ENCODE measurements around the gene HASPIN.

Gene HASPIN

DNA sequence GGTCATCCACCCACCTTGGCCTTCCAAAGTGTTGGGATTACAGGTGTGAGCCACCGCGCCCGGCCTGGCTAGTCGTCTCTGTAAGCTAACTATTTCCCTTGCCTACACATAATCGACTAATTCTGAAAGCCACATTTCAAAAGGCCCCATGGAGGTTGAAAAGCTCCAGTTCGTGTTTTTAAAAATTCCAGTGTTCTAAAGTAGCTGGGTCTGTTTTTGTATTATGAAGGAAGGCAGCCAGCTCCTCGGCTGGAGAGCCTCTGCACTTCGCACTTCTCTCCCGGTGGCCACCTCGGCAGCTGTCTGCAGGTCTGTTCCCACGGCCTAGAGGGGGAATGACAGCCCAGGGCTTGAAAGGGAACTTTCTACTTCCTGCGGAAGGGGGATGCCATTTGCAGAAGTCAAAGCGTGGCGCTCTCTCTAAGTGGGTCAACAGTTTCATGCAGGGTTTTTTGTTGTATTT lies 16.9 kb downstream of the HASPIN start:
- no peaks in the 10 kb centered on the region for H3K4me1 ChIP-seq (ENCODE audit: control insufficient read depth in 1 of 2, insufficient read depth in 2 of 2, low read length in 2 of 2)
- no peak overlapping the region for H4K91ac ChIP-seq (ENCODE audit: low read depth, low read length)
- H3K36me3 ChIP-seq (ENCODE audit: control insufficient read depth in 1 of 2, insufficient read depth in 2 of 2, low read length in 2 of 2): no peaks in the 10 kb centered on the region
- no peaks in the 10 kb centered on the region for H3K9me3 ChIP-seq (ENCODE audit: insufficient read depth, low read depth, low read length)
- H3K4me3 ChIP-seq (ENCODE audit: low read depth, low read length): no peak overlapping the region
- H3K9ac ChIP-seq (ENCODE audit: low read length): no peak overlapping the region
- H3K27ac ChIP-seq (ENCODE audit: low read depth, low read length): no peak overlapping the region
- WGBS (ENCODE audit: extremely low coverage, insufficient coverage, insufficient read length): no CpG with 5 or more reads among the region's 14 CpGs
- H4K8ac ChIP-seq (ENCODE audit: low read depth, low read length): no peak overlapping the region
- no peak overlapping the region for H3K18ac ChIP-seq (ENCODE audit: low read length)
- no peak overlapping the region for H2AK5ac ChIP-seq (ENCODE audit: low read length)
- no peak overlapping the region for H2AFZ ChIP-seq (ENCODE audit: insufficient read depth, low read length, poor library complexity)
- no peak overlapping the region for H4K12ac ChIP-seq (ENCODE audit: low read depth, low read length)
- H3K14ac ChIP-seq (ENCODE audit: low read length): no peak overlapping the region
- H3K79me2 ChIP-seq (ENCODE audit: control insufficient read depth, insufficient read depth, low read length, poor library complexity): no peaks in the 10 kb centered on the region
- no peak overlapping the region for H3K4ac ChIP-seq (ENCODE audit: low read depth, low read length)
- no peaks in the 10 kb centered on the region for H3K27me3 ChIP-seq (ENCODE audit: insufficient read depth, low read length)
- H2BK120ac ChIP-seq (ENCODE audit: insufficient read depth, low read length, poor library complexity): no peak overlapping the region
- H3K23ac ChIP-seq (ENCODE audit: low read length): no peak overlapping the region
- no peaks in the 10 kb centered on the region for H3K79me1 ChIP-seq (ENCODE audit: low read length)
- H3K4me2 ChIP-seq (ENCODE audit: low read length): no peak overlapping the region
- no peak overlapping the region for H2BK5ac ChIP-seq (ENCODE audit: low read depth, low read length, poor library complexity)
- no peak overlapping the region for H2BK12ac ChIP-seq (ENCODE audit: low read length)
- DNase-seq: no peak

GRCh38 chr17:3744014-3744413 lies 20.3 kb downstream of the HASPIN start:
- no CpG with 5 or more reads among the region's 3 CpGs for WGBS (ENCODE audit: extremely low coverage, insufficient coverage, insufficient read length)

GRCh38 chr17:3745071-3745470 lies 21.4 kb downstream of the HASPIN start:
- H2BK5ac ChIP-seq (ENCODE audit: low read depth, low read length, poor library complexity): no peak overlapping the region

More at GRCh38 chr17:3744014-3744413, 20.3 kb downstream of the HASPIN start:
- H3K36me3 ChIP-seq (ENCODE audit: control insufficient read depth in 1 of 2, insufficient read depth in 2 of 2, low read length in 2 of 2): no peaks in the 10 kb centered on the region
- H2BK120ac ChIP-seq (ENCODE audit: insufficient read depth, low read length, poor library complexity): no peak overlapping the region
- H3K4me3 ChIP-seq (ENCODE audit: low read depth, low read length): no peak overlapping the region
- no peak overlapping the region for H3K23ac ChIP-seq (ENCODE audit: low read length)
- no peak overlapping the region for H2BK5ac ChIP-seq (ENCODE audit: low read depth, low read length, poor library complexity)
- H3K9ac ChIP-seq (ENCODE audit: low read length): no peak overlapping the region
- H3K79me1 ChIP-seq (ENCODE audit: low read length): no peaks in the 10 kb centered on the region
- H3K18ac ChIP-seq (ENCODE audit: low read length): no peak overlapping the region
- no peaks in the 10 kb centered on the region for H3K4me1 ChIP-seq (ENCODE audit: control insufficient read depth in 1 of 2, insufficient read depth in 2 of 2, low read length in 2 of 2)
- H3K9me3 ChIP-seq (ENCODE audit: insufficient read depth, low read depth, low read length): no peaks in the 10 kb centered on the region
- H3K4ac ChIP-seq (ENCODE audit: low read depth, low read length): no peak overlapping the region
- no peak overlapping the region for H4K91ac ChIP-seq (ENCODE audit: low read depth, low read length)
- H3K27ac ChIP-seq (ENCODE audit: low read depth, low read length): no peak overlapping the region
- no peak overlapping the region for H3K4me2 ChIP-seq (ENCODE audit: low read length)
- no peak overlapping the region for H2AK5ac ChIP-seq (ENCODE audit: low read length)
- no peak overlapping the region for H2BK12ac ChIP-seq (ENCODE audit: low read length)
- no peaks in the 10 kb centered on the region for H3K27me3 ChIP-seq (ENCODE audit: insufficient read depth, low read length)
- H4K8ac ChIP-seq (ENCODE audit: low read depth, low read length): no peak overlapping the region
- no peak overlapping the region for H3K14ac ChIP-seq (ENCODE audit: low read length)
- no peak overlapping the region for H4K12ac ChIP-seq (ENCODE audit: low read depth, low read length)
- H2AFZ ChIP-seq (ENCODE audit: insufficient read depth, low read length, poor library complexity): no peak overlapping the region
- DNase-seq: no peak
- H3K79me2 ChIP-seq (ENCODE audit: control insufficient read depth, insufficient read depth, low read length, poor library complexity): no peaks in the 10 kb centered on the region

DNA sequence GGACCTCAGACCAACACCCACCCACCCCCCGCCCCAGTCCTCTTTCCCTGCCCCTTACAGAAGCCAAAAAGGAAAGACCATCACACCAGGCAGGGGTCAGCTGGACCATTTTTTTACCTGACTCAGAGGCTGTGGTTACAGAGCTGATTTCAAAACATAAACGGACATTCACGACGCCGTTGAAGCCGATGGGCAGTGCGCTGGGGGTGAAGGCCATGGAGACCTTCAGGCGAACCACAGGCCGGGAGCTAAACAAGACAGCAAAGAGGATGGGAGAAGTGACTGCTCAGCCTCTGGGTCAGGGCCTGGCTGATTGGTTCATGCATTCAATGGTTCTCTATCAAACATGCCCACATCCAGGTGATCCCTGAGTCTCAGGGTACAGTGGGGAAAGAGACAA lies 24.1 kb downstream of the HASPIN start:
- Histone ChIP-seq H3K4me1 (ENCODE audit: control insufficient read depth in 1 of 2, insufficient read depth in 2 of 2, low read length in 2 of 2) (no peaks in the 10 kb centered on the region), H4K12ac (ENCODE audit: low read depth, low read length) (no peak overlapping the region), H3K4ac (ENCODE audit: low read depth, low read length) (no peak overlapping the region), H3K27ac (ENCODE audit: low read depth, low read length) (no peak overlapping the region), H2BK120ac (ENCODE audit: insufficient read depth, low read length, poor library complexity) (no peak overlapping the region), H2AK5ac (ENCODE audit: low read length) (no peak overlapping the region), H3K4me3 (ENCODE audit: low read depth, low read length) (no peak overlapping the region), H4K91ac (ENCODE audit: low read depth, low read length) (no peak overlapping the region), H2BK5ac (ENCODE audit: low read depth, low read length, poor library complexity) (no peak overlapping the region), H3K23ac (ENCODE audit: low read length) (no peak overlapping the region), H3K9me3 (ENCODE audit: insufficient read depth, low read depth, low read length) (peaks cover 1% of the 10 kb centered on the region), H3K27me3 (ENCODE audit: insufficient read depth, low read length) (no peaks in the 10 kb centered on the region), H3K4me2 (ENCODE audit: low read length) (no peak overlapping the region), H3K14ac (ENCODE audit: low read length) (no peak overlapping the region), H3K79me1 (ENCODE audit: low read length) (no peaks in the 10 kb centered on the region), H2AFZ (ENCODE audit: insufficient read depth, low read length, poor library complexity) (no peak overlapping the region), H3K9ac (ENCODE audit: low read length) (no peak overlapping the region), H4K8ac (ENCODE audit: low read depth, low read length) (no peak overlapping the region), H3K79me2 (ENCODE audit: control insufficient read depth, insufficient read depth, low read length, poor library complexity) (no peaks in the 10 kb centered on the region), H2BK12ac (ENCODE audit: low read length) (no peak overlapping the region), H3K18ac (ENCODE audit: low read length) (no peak overlapping the region), H3K36me3 (ENCODE audit: control insufficient read depth in 1 of 2, insufficient read depth in 2 of 2, low read length in 2 of 2) (no peaks in the 10 kb centered on the region)
- DNase-seq: no peak
- WGBS (ENCODE audit: extremely low coverage, insufficient coverage, insufficient read length): no CpG with 5 or more reads among the region's 9 CpGs

More at GRCh38 chr17:3745071-3745470, 21.4 kb downstream of the HASPIN start:
- Histone ChIP-seq H3K4me3 (ENCODE audit: low read depth, low read length) (no peak overlapping the region), H4K8ac (ENCODE audit: low read depth, low read length) (no peak overlapping the region), H3K79me1 (ENCODE audit: low read length) (no peaks in the 10 kb centered on the region), H3K9me3 (ENCODE audit: insufficient read depth, low read depth, low read length) (no peaks in the 10 kb centered on the region), H3K79me2 (ENCODE audit: control insufficient read depth, insufficient read depth, low read length, poor library complexity) (no peaks in the 10 kb centered on the region), H3K4me2 (ENCODE audit: low read length) (no peak overlapping the region), H3K4ac (ENCODE audit: low read depth, low read length) (no peak overlapping the region), H4K91ac (ENCODE audit: low read depth, low read length) (no peak overlapping the region), H3K9ac (ENCODE audit: low read length) (no peak overlapping the region), H2BK12ac (ENCODE audit: low read length) (no peak overlapping the region), H3K23ac (ENCODE audit: low read length) (no peak overlapping the region), H3K18ac (ENCODE audit: low read length) (no peak overlapping the region), H4K12ac (ENCODE audit: low read depth, low read length) (no peak overlapping the region), H3K27me3 (ENCODE audit: insufficient read depth, low read length) (no peaks in the 10 kb centered on the region), H2BK120ac (ENCODE audit: insufficient read depth, low read length, poor library complexity) (no peak overlapping the region), H3K14ac (ENCODE audit: low read length) (no peak overlapping the region), H2AK5ac (ENCODE audit: low read length) (no peak overlapping the region), H3K4me1 (ENCODE audit: control insufficient read depth in 1 of 2, insufficient read depth in 2 of 2, low read length in 2 of 2) (no peaks in the 10 kb centered on the region), H2AFZ (ENCODE audit: insufficient read depth, low read length, poor library complexity) (no peak overlapping the region), H3K36me3 (ENCODE audit: control insufficient read depth in 1 of 2, insufficient read depth in 2 of 2, low read length in 2 of 2) (no peaks in the 10 kb centered on the region), H3K27ac (ENCODE audit: low read depth, low read length) (no peak overlapping the region)
- peak in 1 of 2 donors; percentile 37 for DNase-seq
- WGBS (ENCODE audit: extremely low coverage, insufficient coverage, insufficient read length): no CpG with 5 or more reads among the region's 10 CpGs

All from trophoblast cell (in vitro differentiated cells and primary cell).